ENCODE measurements around the gene SLFN14. TPM values are rescaled to one million over a fixed set of nuclear protein-coding genes. Genes with fewer than 3 reads are reported as not detected.
"Not testable (repeated sequence)": the region's sequence is repeated elsewhere in the genome, so short reads cannot be mapped to it uniquely, and the experiment has no call there.

The SLFN14 gene
- total RNA-seq, 2 donors from 2014 or later: not detected

DNA sequence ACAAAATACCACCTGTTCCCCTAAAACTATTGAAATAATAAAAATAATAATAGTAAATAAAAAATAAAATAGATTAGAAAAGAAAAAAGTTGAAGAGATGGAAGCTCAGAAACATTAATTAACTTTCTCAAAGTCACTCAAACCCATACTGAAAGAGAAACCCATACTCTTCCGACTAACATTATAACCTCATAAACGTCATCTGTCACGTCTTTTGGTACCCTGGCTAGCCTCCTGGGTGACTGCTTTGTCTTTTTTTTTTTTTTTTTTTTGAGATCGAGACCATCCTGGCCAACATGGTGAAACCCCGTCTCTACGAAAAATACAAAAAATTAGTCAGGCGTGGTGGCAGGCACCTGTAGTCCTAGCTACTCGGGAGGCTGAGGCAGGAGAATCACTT lies 30.8 kb downstream of the SLFN14 start:
- H3K4me1 ChIP-seq (ENCODE audit: control insufficient read depth in 1 of 2, low read depth in 2 of 2): no peaks in the 10 kb centered on the region
- H3K36me3 ChIP-seq: no peaks in the 10 kb centered on the region
- ATAC-seq (ENCODE audit: insufficient number of reproducible peaks, low FRiP score, low read depth) (no peak), DNase-seq (ENCODE audit: low spot score) (no peak)
- H3K27ac ChIP-seq: no peak overlapping the region
- TF ChIP-seq, protein P1, sequence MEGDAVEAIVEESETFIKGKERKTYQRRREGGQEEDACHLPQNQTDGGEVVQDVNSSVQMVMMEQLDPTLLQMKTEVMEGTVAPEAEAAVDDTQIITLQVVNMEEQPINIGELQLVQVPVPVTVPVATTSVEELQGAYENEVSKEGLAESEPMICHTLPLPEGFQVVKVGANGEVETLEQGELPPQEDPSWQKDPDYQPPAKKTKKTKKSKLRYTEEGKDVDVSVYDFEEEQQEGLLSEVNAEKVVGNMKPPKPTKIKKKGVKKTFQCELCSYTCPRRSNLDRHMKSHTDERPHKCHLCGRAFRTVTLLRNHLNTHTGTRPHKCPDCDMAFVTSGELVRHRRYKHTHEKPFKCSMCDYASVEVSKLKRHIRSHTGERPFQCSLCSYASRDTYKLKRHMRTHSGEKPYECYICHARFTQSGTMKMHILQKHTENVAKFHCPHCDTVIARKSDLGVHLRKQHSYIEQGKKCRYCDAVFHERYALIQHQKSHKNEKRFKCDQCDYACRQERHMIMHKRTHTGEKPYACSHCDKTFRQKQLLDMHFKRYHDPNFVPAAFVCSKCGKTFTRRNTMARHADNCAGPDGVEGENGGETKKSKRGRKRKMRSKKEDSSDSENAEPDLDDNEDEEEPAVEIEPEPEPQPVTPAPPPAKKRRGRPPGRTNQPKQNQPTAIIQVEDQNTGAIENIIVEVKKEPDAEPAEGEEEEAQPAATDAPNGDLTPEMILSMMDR (IDR thresholded peaks at IDR 0.05): no peak
- no peak overlapping the region for H3K4me3 ChIP-seq
- H3K27me3 ChIP-seq (replicated peaks; ENCODE audit: insufficient read depth): no peaks in the 10 kb centered on the region
- no peaks in the 10 kb centered on the region for H3K9me3 ChIP-seq

DNA sequence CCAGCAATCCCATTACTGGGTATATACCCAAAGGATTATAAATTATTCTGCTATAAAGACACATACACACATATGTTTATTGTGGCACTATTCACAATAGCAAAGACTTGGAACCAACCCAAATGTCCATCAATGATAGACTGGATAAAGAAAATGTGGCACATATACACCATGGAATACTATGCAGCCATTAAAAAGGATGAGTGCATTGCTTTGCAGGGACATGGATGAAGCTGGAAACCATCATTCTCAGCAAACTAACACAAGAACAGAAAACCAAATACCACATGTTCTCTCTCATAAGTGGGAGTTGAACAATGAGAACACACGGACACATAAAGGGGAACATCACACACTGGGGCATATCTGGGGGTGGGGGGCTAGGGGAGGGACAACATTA lies 31.3 kb downstream of the SLFN14 start:
- DNase-seq (ENCODE audit: low spot score); H3K4me1 ChIP-seq (ENCODE audit: control insufficient read depth in 1 of 2, low read depth in 2 of 2); H3K4me3 ChIP-seq; H3K9me3 ChIP-seq; H3K27ac ChIP-seq; H3K36me3 ChIP-seq; ATAC-seq (ENCODE audit: insufficient number of reproducible peaks, low FRiP score, low read depth); H3K27me3 ChIP-seq (replicated peaks; ENCODE audit: insufficient read depth): not testable (repeated sequence)

DNA sequence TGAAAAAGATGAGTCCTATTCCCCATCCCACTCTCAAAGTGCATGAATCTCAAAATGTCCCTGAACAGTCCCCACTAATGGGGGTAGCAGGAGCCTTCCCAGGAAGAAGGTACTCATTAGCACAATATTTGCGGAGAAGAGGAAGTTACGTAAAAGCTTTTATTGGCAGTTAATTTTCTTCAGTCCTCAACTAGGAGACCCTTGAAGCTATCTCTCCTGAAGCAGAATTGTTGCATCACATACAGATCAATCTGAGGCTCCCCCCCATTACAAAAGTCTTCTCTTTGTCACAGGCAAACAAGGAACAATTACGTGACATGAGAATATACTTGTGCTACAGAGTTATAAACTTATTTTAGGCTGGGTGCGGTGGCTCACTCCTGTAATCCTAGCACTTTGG lies 37.3 kb downstream of the SLFN14 start:
- H3K27ac ChIP-seq: no peak overlapping the region
- no peak for DNase-seq (ENCODE audit: low spot score)
- H3K27me3 ChIP-seq (replicated peaks; ENCODE audit: insufficient read depth): no peaks in the 10 kb centered on the region
- TF ChIP-seq, protein P1 (IDR thresholded peaks at IDR 0.05): no peak
- no peaks in the 10 kb centered on the region for H3K36me3 ChIP-seq
- H3K4me3 ChIP-seq: no peak overlapping the region
- no peaks in the 10 kb centered on the region for H3K9me3 ChIP-seq
- no peaks in the 10 kb centered on the region for H3K4me1 ChIP-seq (ENCODE audit: control insufficient read depth in 1 of 2, low read depth in 2 of 2)
- no peak for ATAC-seq (ENCODE audit: insufficient number of reproducible peaks, low FRiP score, low read depth)

DNA sequence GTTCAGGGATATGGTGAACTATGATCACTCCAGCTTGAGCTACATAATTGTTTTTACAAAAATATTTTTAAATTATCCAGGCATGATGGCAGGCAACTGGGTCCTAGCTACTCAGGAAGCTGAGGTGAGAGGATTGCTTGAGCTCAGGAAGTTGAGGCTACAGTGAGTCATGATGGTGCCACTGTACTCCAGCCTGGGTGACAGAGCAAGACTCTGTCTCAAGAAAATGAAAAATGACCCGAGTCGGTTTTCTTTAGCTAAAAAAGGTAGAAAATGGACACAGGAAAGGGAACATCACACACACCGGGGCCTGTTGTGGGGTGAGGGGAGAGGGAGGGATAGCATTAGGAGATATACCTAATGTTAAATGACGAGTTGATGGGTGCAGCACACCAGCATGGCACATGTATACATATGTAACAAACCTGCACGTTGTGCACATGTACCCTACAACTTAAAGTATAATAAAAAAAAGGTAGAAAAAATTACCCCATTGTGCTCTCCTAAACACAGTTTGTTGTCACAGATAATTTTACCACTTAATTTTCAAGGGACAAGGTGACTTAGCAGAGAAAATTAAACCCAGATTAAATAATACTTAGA lies 38.9 kb downstream of the SLFN14 start:
- not testable (repeated sequence) for ATAC-seq (ENCODE audit: insufficient number of reproducible peaks, low FRiP score, low read depth); H3K27me3 ChIP-seq (replicated peaks; ENCODE audit: insufficient read depth); DNase-seq (ENCODE audit: low spot score); H3K9me3 ChIP-seq; H3K27ac ChIP-seq; H3K36me3 ChIP-seq; H3K4me3 ChIP-seq; H3K4me1 ChIP-seq (ENCODE audit: control insufficient read depth in 1 of 2, low read depth in 2 of 2)

DNA sequence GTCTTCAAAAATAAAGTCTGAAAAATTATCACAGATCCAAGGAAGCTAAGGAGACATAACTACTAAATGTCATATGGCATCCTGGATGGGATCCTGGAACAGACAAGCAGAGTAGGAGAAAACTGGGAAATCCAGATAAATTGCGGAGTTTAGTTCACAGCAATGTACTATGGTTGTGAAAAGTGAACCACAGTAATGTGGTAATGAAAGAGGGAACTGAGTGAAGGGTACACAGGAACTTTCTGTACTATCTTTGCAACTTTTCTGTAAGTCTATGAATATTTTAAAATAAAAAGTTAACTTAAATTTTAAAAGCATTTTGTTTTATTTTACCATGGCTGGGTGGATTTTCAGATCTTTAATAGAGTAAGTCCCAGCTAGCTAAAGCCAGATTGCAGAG lies 39.5 kb downstream of the SLFN14 start:
- no peak for ATAC-seq (ENCODE audit: insufficient number of reproducible peaks, low FRiP score, low read depth)
- Histone ChIP-seq H3K36me3 (no peaks in the 10 kb centered on the region), H3K27me3 (replicated peaks; ENCODE audit: insufficient read depth) (no peaks in the 10 kb centered on the region), H3K4me1 (ENCODE audit: control insufficient read depth in 1 of 2, low read depth in 2 of 2) (no peaks in the 10 kb centered on the region), H3K4me3 (no peak overlapping the region), H3K9me3 (no peaks in the 10 kb centered on the region), H3K27ac (no peak overlapping the region)
- no peak for DNase-seq (ENCODE audit: low spot score)
- TF ChIP-seq, protein P1 (IDR thresholded peaks at IDR 0.05): no peak

DNA sequence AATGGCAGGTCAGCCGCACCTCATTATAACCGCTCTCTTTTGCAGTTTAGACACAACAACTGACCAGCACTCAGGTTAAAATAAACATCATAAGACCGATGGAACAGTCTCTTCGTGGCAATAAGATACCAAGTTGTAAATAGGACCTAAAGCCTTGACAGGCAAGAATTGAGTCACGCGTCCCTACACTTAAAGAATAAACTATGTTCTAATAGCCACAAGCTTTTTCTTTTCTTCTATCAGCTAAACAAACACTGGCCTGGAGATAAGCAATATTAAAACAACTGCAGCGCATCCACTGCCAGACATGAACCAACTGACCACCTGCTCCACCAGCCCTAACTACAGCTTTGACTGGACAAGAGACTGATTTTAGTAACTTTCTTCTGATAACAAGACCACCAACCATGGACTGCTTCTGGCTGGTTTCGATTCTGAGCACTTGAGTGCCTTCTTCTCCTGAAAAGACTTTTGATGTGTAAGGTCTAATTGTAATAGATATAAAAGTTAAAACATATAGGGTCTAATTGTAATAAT lies 40.6 kb downstream of the SLFN14 start:
- H3K27ac ChIP-seq: no peak overlapping the region

More for the DNA sequence above, 40.6 kb downstream of the SLFN14 start:
- TF ChIP-seq, protein P1 (IDR thresholded peaks at IDR 0.05): no peak
- no peak overlapping the region for H3K4me3 ChIP-seq
- H3K9me3 ChIP-seq: no peaks in the 10 kb centered on the region
- DNase-seq (ENCODE audit: low spot score): no peak
- no peaks in the 10 kb centered on the region for H3K27me3 ChIP-seq (replicated peaks; ENCODE audit: insufficient read depth)
- ATAC-seq (ENCODE audit: insufficient number of reproducible peaks, low FRiP score, low read depth): no peak
- no peaks in the 10 kb centered on the region for H3K4me1 ChIP-seq (ENCODE audit: control insufficient read depth in 1 of 2, low read depth in 2 of 2)
- no peaks in the 10 kb centered on the region for H3K36me3 ChIP-seq
